ENCODE data around the gene BACE2. TPM values are rescaled to one million over a fixed set of nuclear protein-coding genes. Genes with fewer than 3 reads are reported as not detected.
A peak's percentile ranks its signal among the peaks of the same experiment; 100 is the strongest.

Gene BACE2
- polyA plus RNA-seq, 2 of the 4 experiments (the other 2 are of a cell fraction), result 15.2 to 26.0 TPM

DNA sequence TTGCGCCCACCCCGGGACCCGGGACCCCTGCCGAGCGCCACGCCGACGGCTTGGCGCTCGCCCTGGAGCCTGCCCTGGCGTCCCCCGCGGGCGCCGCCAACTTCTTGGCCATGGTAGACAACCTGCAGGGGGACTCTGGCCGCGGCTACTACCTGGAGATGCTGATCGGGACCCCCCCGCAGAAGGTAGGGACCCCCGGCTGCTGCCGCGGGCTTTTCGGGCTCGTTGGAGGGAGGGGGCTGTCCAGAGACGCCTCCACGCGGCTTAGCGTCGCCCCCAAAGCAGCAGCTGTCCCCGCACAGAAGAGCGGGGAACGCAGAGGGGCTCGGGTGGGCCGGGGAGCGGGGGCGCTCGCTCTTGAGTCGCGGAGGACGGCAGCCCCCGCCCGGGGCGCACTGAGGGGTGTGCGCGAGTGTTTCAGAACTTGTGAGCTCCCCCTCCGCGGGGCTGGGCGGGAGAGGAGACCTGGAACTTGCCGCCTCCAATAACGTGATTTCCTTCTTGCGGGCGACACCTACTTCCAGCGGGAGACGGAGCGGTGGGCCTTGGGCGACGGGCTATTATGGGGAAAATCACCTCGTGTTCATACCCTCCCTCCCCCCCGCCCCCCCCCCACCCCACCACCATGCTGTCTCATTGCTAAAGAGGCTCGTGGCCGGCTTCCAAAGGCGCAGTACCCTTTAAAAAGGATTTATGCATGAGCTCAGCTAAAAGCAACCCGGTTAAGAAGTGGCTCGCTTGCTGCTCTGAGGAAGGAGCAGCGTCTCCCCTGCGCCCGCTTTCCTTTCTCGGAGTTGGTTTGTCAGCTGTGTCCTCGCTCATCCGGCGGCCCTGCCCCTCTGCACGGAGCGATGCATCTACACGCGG, 664 bp downstream of the BACE2 start (continued):
- TF ChIP-seq BCL3 (IDR thresholded peaks at IDR 0.05), result no peak

- Histone ChIP-seq H3K27ac (peak overlapping the region in 1 of 2 experiments; percentile 97; a peak in 3 of 6 replicates), H3K4me2 (peak overlapping the region; percentile 96), H3K4me3 (peak overlapping the region; percentile 69), H3K9me3 (no peaks in the 10 kb centered on the region), H3K4me1 (peaks cover 13% of the 10 kb centered on the region; the same call in 2 of the 3 replicates)
- CTCF ChIA-PET, result interaction anchor here (0.7 to 3.4 kb wide), 4 partner anchors 13 to 1419 kb away, joined by 3 to 19 read pairs (median 3); no protein-coding TSS in a partner anchor
- ATAC-seq (no peak), DNase-seq (ENCODE audit: low read depth in 1 of 2, low spot score in 1 of 2) (no peak), FAIRE-seq (no peak)
- 2% methylated on average over 3 of the region's 3 CpGs for whole genome bisulfite sequencing (ENCODE audit: missing lambda C conversion rate)
- POLR2A ChIA-PET, result interaction anchor here (0.6 kb wide), 1 partner anchor 162 kb away, joined by 4 read pairs; no protein-coding TSS in a partner anchor
- no peak for TF ChIP-seq BHLHE40 (IDR thresholded peaks at IDR 0.05; ENCODE audit: low read depth, low read length)
- TF ChIP-seq, protein P1, sequence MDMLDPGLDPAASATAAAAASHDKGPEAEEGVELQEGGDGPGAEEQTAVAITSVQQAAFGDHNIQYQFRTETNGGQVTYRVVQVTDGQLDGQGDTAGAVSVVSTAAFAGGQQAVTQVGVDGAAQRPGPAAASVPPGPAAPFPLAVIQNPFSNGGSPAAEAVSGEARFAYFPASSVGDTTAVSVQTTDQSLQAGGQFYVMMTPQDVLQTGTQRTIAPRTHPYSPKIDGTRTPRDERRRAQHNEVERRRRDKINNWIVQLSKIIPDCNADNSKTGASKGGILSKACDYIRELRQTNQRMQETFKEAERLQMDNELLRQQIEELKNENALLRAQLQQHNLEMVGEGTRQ (IDR thresholded peaks at IDR 0.05), result no peak
- TF ChIP-seq RAD21 (conservative IDR thresholded peaks at IDR 0.05 in 1 of 2, IDR thresholded peaks at IDR 0.05 in 1 of 2), result no peak
- no peak for TF ChIP-seq TFCP2L1 (CRISPR knock-in tag; IDR thresholded peaks at IDR 0.05)
- TF ChIP-seq RFX5 (IDR thresholded peaks at IDR 0.05), result no peak
- TF ChIP-seq FOSB (CRISPR knock-in tag; IDR thresholded peaks at IDR 0.05), result no peak
- no peak for TF ChIP-seq ZSCAN20 (CRISPR knock-in tag; IDR thresholded peaks at IDR 0.05)
- no peak for TF ChIP-seq GATA3 (IDR thresholded peaks at IDR 0.05; ENCODE audit: borderline replicate concordance)
- TF ChIP-seq JUN (IDR thresholded peaks at IDR 0.05), result no peak
- TF ChIP-seq MAZ (IDR thresholded peaks at IDR 0.05; ENCODE audit: borderline replicate concordance, low read depth, low read length), result no peak
Measured at GRCh38 chr21:41169258-41169576, 1.3 kb downstream of the BACE2 start.

DNA sequence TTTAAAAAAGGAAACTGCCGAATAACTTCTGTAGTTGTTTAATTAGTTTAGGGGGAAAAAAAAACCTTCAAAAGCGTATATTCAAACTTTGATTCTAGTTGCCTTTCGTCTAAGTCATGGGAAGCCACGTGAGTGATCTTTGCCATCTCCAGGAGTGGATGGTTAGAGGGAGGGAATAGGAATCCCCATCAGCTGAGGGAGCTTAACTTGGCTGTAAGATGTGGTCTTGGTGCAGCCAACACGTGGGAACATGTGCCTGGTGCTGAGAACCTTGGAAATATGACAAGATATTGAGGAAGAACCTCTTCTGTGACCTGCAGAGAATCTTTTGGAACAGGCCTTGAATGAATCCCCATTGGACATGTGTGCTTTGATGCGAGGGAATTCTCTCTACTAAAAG, 1.7 kb downstream of the BACE2 start:
- Histone ChIP-seq H3K9me3 (no peaks in the 10 kb centered on the region), H3K4me2 (peak overlapping the region; percentile 96), H3K4me1 (peaks cover 13% of the 10 kb centered on the region; the same call in 2 of the 3 replicates), H3K4me3 (no peak overlapping the region), H3K27ac (no peak overlapping the region)
- ATAC-seq (no peak), DNase-seq (ENCODE audit: low read depth in 1 of 2, low spot score in 1 of 2) (no peak), FAIRE-seq (no peak)
- ChIA-PET POLR2A (no interaction called here), CTCF (interaction anchor here (1.3 to 3.4 kb wide), 3 partner anchors 13 to 65 kb away, joined by 3 to 19 read pairs (median 5); no protein-coding TSS in a partner anchor)
- 78% methylated on average over 6 of the region's 6 CpGs for whole genome bisulfite sequencing (ENCODE audit: missing lambda C conversion rate)
- TF ChIP-seq CTCF (IDR thresholded peaks at IDR 0.05) (no peak), RAD21 (conservative IDR thresholded peaks at IDR 0.05 in 1 of 2, IDR thresholded peaks at IDR 0.05 in 1 of 2) (no peak), RCOR1 (IDR thresholded peaks at IDR 0.05; ENCODE audit: low read depth, low read length) (no peak), GATA3 (IDR thresholded peaks at IDR 0.05; ENCODE audit: borderline replicate concordance) (no peak), ZNF302 (CRISPR knock-in tag; IDR thresholded peaks at IDR 0.05) (no peak), CBX8 (IDR thresholded peaks at IDR 0.05) (no peak), FOSB (CRISPR knock-in tag; IDR thresholded peaks at IDR 0.05) (no peak)

- FAIRE-seq (no peak), DNase-seq (ENCODE audit: low read depth in 1 of 2, low spot score in 1 of 2) (peak; percentile 56), ATAC-seq (peak; percentile 57 to 76; a peak in 5 of 6 replicates)
- 16% methylated on average over 2 of the region's 2 CpGs for WGBS (ENCODE audit: missing lambda C conversion rate)
- no peak overlapping the region for H3K4me3 ChIP-seq
- H3K27ac ChIP-seq, result no peak overlapping the region
- ChIA-PET CTCF (interaction anchor here (0.9 to 3.4 kb wide), 6 partner anchors 12 to 113 kb away, joined by 3 to 19 read pairs (median 4); no protein-coding TSS in a partner anchor), POLR2A (no interaction called here)
- no peak overlapping the region for H3K4me2 ChIP-seq
- H3K9me3 ChIP-seq, result no peaks in the 10 kb centered on the region
- H3K4me1 ChIP-seq, result peaks cover 8% of the 10 kb centered on the region; the same call in 2 of the 3 replicates
- no peak for TF ChIP-seq MAFK (IDR thresholded peaks at IDR 0.05; ENCODE audit: partially characterized antibody)
- no peak for TF ChIP-seq NR3C1 (IDR thresholded peaks at IDR 0.05)
- no peak for TF ChIP-seq JUNB (IDR thresholded peaks at IDR 0.05)
- no peak for TF ChIP-seq RFX5 (IDR thresholded peaks at IDR 0.05)
- no peak for TF ChIP-seq MYC (IDR thresholded peaks at IDR 0.05; ENCODE audit: borderline replicate concordance, low read length)
- TF ChIP-seq ESRRA (IDR thresholded peaks at IDR 0.05; ENCODE audit: borderline replicate concordance, low read length), result no peak
- no peak for TF ChIP-seq CHD4 (IDR thresholded peaks at IDR 0.05; ENCODE audit: borderline replicate concordance)
- no peak for TF ChIP-seq KDM5A (IDR thresholded peaks at IDR 0.05)
- no peak for TF ChIP-seq GATA3 (IDR thresholded peaks at IDR 0.05; ENCODE audit: borderline replicate concordance)
- peak; percentile 34; the same call in 2 of the 3 replicates for TF ChIP-seq CTCF (IDR thresholded peaks at IDR 0.05)
- peak; percentile 14; the same call in 1 of the 3 replicates for TF ChIP-seq SMC3 (IDR thresholded peaks at IDR 0.05)
Measured at GRCh38 chr21:41170442-41170841, 2.5 kb downstream of the BACE2 start.
